Fibroblast of villous mesenchyme (primary cell): Measurements from ENCODE around the gene KRT1. TPM values are rescaled to one million over a fixed set of nuclear protein-coding genes. Genes with fewer than 3 reads are reported as not detected.

ENCODE experiments used
- DNase-seq: peaks from one replicate; pipeline ENCODE4 v3.0.0-alpha.2; 2010; ENCODE audit warnings: low read depth
- H3K4me3 ChIP-seq: 2 replicates; pipeline ENCODE4 v1.5.1; 2011; ENCODE audit warnings: low read depth, mild to moderate bottlenecking, low read length
- CTCF ChIP-seq: IDR thresholded peaks from 2 replicates; pipeline ENCODE4 v1.5.1; 2012; ENCODE audit warnings: low read depth, mild to moderate bottlenecking, low read length; ENCODE audit not compliant: insufficient read depth
- total RNA-seq: library from RNA; depleted of rRNA; stranded (reverse); fragments of >200 nt; gene quantifications from 2 replicates; pipeline ENCODE4 v1.2.3, GENCODE V29; 2012

Gene KRT1
- total RNA-seq, 1 donor: not detected

DNA sequence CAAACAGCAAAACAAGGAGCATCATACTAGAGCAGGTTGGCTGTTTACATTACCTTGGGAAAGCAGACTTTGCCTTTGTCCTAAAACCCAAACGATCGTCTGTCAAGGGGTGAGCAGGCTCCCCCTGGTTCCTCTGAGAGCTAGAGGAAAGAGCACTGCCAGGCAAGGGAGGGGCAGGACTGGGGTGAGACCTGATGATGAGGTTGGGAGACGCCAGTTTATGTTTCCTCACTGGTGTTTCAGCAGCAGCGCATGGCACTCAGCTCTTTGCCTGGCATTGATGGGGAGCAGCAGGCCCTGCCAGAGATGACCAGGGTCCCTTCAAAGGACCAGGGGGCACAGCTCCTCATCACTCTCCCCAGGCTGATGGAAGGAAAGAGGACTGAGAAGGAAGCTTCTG lies 20.3 kb downstream of the KRT1 start:
- no peak for DNase-seq
- no peak overlapping the region for H3K4me3 ChIP-seq
- TF ChIP-seq CTCF: no peak

- no peak overlapping the region for H3K4me3 ChIP-seq
- TF ChIP-seq CTCF: no peak
- no peak for DNase-seq
Observed at GRCh38 chr12:52659395-52659794, 20.8 kb downstream of the KRT1 start.

GRCh38 chr12:52658196-52658595 lies 22.0 kb downstream of the KRT1 start:
- no peak for DNase-seq

DNA sequence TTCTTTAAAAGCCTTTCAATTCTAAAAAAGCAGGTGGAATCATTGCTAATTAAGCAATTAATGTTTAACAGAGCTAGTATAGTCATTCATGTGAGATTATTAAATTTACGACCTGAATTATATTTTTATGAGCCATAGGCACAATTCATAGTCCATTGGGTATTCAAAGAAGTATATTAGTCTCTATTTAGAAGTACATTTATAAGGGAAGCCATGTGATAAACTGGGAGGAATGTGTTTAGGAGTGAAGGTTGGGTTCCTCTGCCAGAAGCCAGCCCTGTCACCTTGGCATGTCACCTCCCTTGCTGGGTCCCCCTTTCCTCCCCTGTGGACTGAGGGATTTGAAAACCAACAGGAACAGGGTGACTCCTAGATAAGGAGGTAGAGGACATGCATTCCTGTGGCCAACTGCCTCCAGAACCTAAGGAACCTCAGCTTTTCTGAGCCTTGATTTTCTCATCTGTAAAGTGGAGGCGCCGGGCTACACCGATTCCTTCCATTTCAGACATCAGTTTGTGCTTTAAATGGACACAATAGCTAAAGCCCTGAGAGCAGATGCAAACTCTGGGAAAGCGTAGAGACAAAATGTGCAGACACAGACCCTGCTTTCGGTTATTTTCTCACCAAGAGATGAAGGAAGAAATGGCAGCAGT lies 22.8 kb downstream of the KRT1 start:
- no peak for TF ChIP-seq CTCF
- no peak overlapping the region for H3K4me3 ChIP-seq
- no peak for DNase-seq

More at GRCh38 chr12:52658196-52658595, 22.0 kb downstream of the KRT1 start:
- no peak overlapping the region for H3K4me3 ChIP-seq
- no peak for TF ChIP-seq CTCF

- TF ChIP-seq CTCF: no peak
- H3K4me3 ChIP-seq: no peak overlapping the region
- no peak for DNase-seq
Observed at GRCh38 chr12:52656616-52657015, 23.6 kb downstream of the KRT1 start.

DNA sequence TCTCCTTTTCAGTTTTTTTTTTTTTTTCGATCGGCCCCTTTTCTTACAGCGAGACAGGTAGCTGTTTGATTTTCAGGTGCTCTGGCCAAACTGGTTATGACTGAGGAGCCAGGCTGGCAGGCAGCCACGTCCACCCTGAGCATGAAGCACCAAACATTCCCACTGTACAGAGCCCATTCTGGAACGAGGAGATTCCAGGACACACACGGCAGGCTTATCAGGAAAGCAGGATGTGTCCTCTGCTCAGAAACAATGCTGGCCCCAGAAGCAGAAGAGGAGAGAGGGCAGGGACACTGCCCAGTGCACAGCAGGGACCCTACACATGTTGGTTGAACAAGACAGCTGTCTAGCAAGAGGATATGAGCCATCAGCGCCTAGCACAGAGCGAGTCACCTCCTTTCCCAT lies 24.5 kb downstream of the KRT1 start:
- no peak for DNase-seq
- no peak for TF ChIP-seq CTCF
- H3K4me3 ChIP-seq: no peak overlapping the region

GRCh38 chr12:52655251-52655650 lies 25.0 kb downstream of the KRT1 start:
- no peak for TF ChIP-seq CTCF
- no peak overlapping the region for H3K4me3 ChIP-seq
- no peak for DNase-seq
